ENCODE results near the gene ADAMTS17. TPM values are rescaled to one million over a fixed set of nuclear protein-coding genes. Genes with fewer than 3 reads are reported as not detected.
A peak's percentile ranks its signal among the peaks of the same experiment; 100 is the strongest.

Gene ADAMTS17
- total RNA-seq, 1 experiment from 2014 or later, result 3.2 TPM

DNA sequence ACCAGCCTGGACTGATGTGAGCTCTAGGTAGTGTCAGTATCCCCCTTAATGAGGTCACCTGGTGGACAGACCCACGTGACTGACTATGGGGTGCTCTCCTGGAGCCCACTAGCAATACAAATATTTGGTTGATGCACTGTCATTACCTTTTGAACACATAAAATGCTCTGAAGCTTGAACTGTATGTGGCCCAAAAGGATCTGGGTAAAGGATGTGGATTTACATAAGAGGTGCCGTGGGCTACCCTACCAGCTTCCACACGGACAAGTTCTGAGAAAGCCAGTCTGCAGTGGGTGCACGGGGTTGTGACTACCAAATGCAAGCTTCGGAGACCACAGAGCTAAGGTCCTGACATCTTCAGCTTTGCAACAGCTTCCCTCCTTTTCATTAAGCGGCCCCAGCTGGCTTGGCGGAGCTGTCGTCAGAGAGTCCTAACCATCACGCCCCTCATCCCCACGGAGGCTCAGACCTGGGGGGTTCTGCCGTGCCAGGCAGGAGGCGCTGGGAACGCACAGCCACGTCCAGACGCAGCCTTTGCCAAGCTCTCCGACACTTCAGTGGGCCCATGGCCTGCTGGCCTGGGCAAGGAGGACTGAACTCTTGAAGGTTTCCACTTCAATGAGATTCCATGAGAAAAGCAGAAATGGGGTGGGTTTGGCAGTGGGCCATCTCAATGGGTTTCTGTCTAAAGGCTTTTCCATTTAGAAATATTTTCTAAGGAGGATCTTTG is 228.3 kb downstream of the ADAMTS17 start:
- peaks cover 6% of the 10 kb centered on the region; the same call in 1 of the 2 replicates for H3F3A ChIP-seq (ENCODE audit: insufficient read depth, low read depth)
- no TSS peak for BruUV-seq (replicated peaks)
- H4K20me1 ChIP-seq (ENCODE audit: insufficient read depth), result no peaks in the 10 kb centered on the region
- no peaks in the 10 kb centered on the region for H3K9me2 ChIP-seq (ENCODE audit: insufficient read depth)
- no peaks in the 10 kb centered on the region for H3K36me3 ChIP-seq (ENCODE audit: low read depth)
- H3K4me3 ChIP-seq, result no peak overlapping the region
- DNase-seq, result no peak
- no peak overlapping the region for H3K27ac ChIP-seq
- ChIA-PET CTCF (interaction anchor here (1.5 kb wide), 1 partner anchor 236 kb away, joined by 15 read pairs; no protein-coding TSS in a partner anchor), POLR2A (ENCODE audit: unreplicated experiment) (interaction anchor here (0.6 to 0.8 kb wide), 2 partner anchors 58 to 178 kb away, joined by 3 to 26 read pairs; no protein-coding TSS in a partner anchor)
- H3K79me2 ChIP-seq (ENCODE audit: low read depth), result no peaks in the 10 kb centered on the region
- intact Hi-C loops (cut with micrococcal nuclease; ENCODE audit: unreplicated experiment), result loop anchor here (5.0 kb wide), 1 partner anchor 151 kb away; no protein-coding TSS in a partner anchor
- H2AFZ ChIP-seq, result no peak overlapping the region
- H3K27me3 ChIP-seq (ENCODE audit: insufficient read depth, low read depth), result no peaks in the 10 kb centered on the region
- TF ChIP-seq EZH2 (IDR thresholded peaks at IDR 0.05; ENCODE audit: low read depth), result no peak
- TF ChIP-seq, protein P1, sequence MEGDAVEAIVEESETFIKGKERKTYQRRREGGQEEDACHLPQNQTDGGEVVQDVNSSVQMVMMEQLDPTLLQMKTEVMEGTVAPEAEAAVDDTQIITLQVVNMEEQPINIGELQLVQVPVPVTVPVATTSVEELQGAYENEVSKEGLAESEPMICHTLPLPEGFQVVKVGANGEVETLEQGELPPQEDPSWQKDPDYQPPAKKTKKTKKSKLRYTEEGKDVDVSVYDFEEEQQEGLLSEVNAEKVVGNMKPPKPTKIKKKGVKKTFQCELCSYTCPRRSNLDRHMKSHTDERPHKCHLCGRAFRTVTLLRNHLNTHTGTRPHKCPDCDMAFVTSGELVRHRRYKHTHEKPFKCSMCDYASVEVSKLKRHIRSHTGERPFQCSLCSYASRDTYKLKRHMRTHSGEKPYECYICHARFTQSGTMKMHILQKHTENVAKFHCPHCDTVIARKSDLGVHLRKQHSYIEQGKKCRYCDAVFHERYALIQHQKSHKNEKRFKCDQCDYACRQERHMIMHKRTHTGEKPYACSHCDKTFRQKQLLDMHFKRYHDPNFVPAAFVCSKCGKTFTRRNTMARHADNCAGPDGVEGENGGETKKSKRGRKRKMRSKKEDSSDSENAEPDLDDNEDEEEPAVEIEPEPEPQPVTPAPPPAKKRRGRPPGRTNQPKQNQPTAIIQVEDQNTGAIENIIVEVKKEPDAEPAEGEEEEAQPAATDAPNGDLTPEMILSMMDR (conservative IDR thresholded peaks at IDR 0.05), result no peak
- peaks cover 16% of the 10 kb centered on the region for H3K4me1 ChIP-seq (replicated peaks; ENCODE audit: insufficient read depth)
- no peak overlapping the region for H3K4me2 ChIP-seq
- no peaks in the 10 kb centered on the region for H3K9me3 ChIP-seq (ENCODE audit: insufficient read depth, low read depth)

DNA sequence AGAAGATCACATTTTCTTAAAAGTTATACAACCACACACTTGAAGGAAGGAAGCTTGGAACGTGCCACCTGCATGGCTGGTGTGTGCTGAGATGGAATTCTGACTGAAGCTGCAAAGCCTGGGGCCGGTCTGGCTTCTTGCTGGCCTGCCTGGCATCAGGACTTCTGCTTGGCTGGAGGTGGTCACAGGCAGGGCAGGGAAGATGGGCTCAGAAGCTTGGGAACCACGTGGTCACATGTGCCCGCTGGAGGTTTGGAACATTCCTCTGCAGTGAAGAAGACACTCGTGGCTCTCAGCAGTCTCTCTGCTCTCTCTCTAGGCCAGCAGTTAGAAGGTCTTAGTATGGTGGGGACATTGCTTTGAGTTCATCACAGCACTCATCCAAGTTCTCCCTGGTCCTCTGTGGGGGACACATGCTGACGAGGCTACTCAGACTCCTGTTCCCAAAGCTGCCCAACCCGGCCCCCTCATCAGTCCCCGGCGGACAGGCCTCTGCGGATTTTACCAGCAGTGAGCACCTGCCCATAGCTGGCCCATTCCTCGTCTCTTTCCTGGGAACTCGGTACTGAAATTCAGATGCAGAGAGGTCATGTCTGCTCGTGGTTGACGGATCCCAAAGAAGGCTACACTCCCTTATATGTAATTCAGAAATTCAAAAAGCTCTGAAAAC is 229.0 kb downstream of the ADAMTS17 start:
- Histone ChIP-seq H3K9me2 (ENCODE audit: insufficient read depth) (no peaks in the 10 kb centered on the region), H3K27ac (no peak overlapping the region), H3K36me3 (ENCODE audit: low read depth) (no peaks in the 10 kb centered on the region), H3K4me2 (no peak overlapping the region), H2AFZ (no peak overlapping the region), H3K79me2 (ENCODE audit: low read depth) (no peaks in the 10 kb centered on the region), H4K20me1 (ENCODE audit: insufficient read depth) (no peaks in the 10 kb centered on the region), H3F3A (ENCODE audit: insufficient read depth, low read depth) (peaks cover 6% of the 10 kb centered on the region; the same call in 1 of the 2 replicates), H3K27me3 (ENCODE audit: insufficient read depth, low read depth) (no peaks in the 10 kb centered on the region), H3K4me3 (no peak overlapping the region), H3K4me1 (replicated peaks; ENCODE audit: insufficient read depth) (peaks cover 16% of the 10 kb centered on the region), H3K9me3 (ENCODE audit: insufficient read depth, low read depth) (no peaks in the 10 kb centered on the region)
- no peak for TF ChIP-seq EZH2 (IDR thresholded peaks at IDR 0.05; ENCODE audit: low read depth)
- TF ChIP-seq, protein P1 (conservative IDR thresholded peaks at IDR 0.05), result no peak
- no peak for DNase-seq
- intact Hi-C loops (cut with micrococcal nuclease; ENCODE audit: unreplicated experiment), result loop anchor here (1.0 to 5.0 kb wide), 2 partner anchors 69 to 150 kb away; no protein-coding TSS in a partner anchor
- ChIA-PET POLR2A (ENCODE audit: unreplicated experiment) (no interaction called here), CTCF (interaction anchor here (0.6 to 1.5 kb wide), 2 partner anchors 39 to 237 kb away, joined by 3 to 15 read pairs; no protein-coding TSS in a partner anchor)
- no TSS peak for BruUV-seq (replicated peaks)

DNA sequence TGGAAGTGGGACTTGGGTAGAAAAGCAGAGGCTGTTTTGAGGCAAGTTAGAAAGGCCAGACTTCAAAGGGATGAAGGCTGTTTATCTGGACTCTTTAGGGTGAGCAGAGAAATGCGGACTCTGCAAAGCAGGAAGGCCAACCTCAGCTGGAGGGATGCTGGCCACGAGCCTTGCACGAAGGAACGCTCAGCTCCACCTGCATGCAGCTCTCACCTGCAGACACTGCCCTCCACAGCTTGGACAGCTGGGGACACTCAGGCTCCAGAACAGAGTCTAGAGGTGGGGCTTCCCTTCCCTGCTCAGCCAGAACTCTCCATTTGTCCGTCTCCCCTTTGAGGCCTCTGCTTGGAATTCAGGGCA is 229.7 kb downstream of the ADAMTS17 start:
- BruUV-seq (replicated peaks), result no TSS peak
- DNase-seq, result no peak
- H3K27me3 ChIP-seq (ENCODE audit: insufficient read depth, low read depth), result no peaks in the 10 kb centered on the region
- peaks cover 16% of the 10 kb centered on the region for H3K4me1 ChIP-seq (replicated peaks; ENCODE audit: insufficient read depth)
- ChIA-PET POLR2A (ENCODE audit: unreplicated experiment) (no interaction called here), CTCF (interaction anchor here (0.6 to 0.9 kb wide), 2 partner anchors 227 to 312 kb away, joined by 3 read pairs; no protein-coding TSS in a partner anchor)
- no peaks in the 10 kb centered on the region for H4K20me1 ChIP-seq (ENCODE audit: insufficient read depth)
- no peaks in the 10 kb centered on the region for H3K79me2 ChIP-seq (ENCODE audit: low read depth)
- intact Hi-C loops (cut with micrococcal nuclease; ENCODE audit: unreplicated experiment), result loop anchor here (1.0 to 5.0 kb wide), 2 partner anchors 69 to 150 kb away; no protein-coding TSS in a partner anchor
- peaks cover 6% of the 10 kb centered on the region; the same call in 1 of the 2 replicates for H3F3A ChIP-seq (ENCODE audit: insufficient read depth, low read depth)
- H3K9me2 ChIP-seq (ENCODE audit: insufficient read depth), result no peaks in the 10 kb centered on the region
- 0 out of 2 replicates have a peak overlapping the region, but pooled peaks have one; percentile 50 for H3K4me2 ChIP-seq
- no peak for TF ChIP-seq EZH2 (IDR thresholded peaks at IDR 0.05; ENCODE audit: low read depth)
- TF ChIP-seq, protein P1 (conservative IDR thresholded peaks at IDR 0.05), result no peak
- H2AFZ ChIP-seq, result no peak overlapping the region
- no peak overlapping the region for H3K4me3 ChIP-seq
- H3K36me3 ChIP-seq (ENCODE audit: low read depth), result no peaks in the 10 kb centered on the region
- no peaks in the 10 kb centered on the region for H3K9me3 ChIP-seq (ENCODE audit: insufficient read depth, low read depth)
- no peak overlapping the region for H3K27ac ChIP-seq
